Subcutaneous abdominal adipose tissue (tissue), 5 donors: Measurements from ENCODE around the gene RIMBP2.

Experiments used
- H3K27ac ChIP-seq: one replicate; pipeline ENCODE4 v1.7.0; 2013; ENCODE audit warnings: low read depth, mild to moderate bottlenecking, inconsistent platforms, low read length, moderate library complexity
- H3K27me3 ChIP-seq, 5 donors: one replicate each; pipeline ENCODE4 v1.7.0; 2013; ENCODE audit warnings: low read length in 5 of 5, inconsistent platforms in 1 of 5; ENCODE audit not compliant: control insufficient read depth in 5 of 5, insufficient read depth in 4 of 5
- H3K36me3 ChIP-seq, 5 donors: one replicate each; pipeline ENCODE4 v1.7.0; 2013; ENCODE audit warnings: low read length in 5 of 5; ENCODE audit not compliant: control insufficient read depth in 5 of 5, insufficient read depth in 5 of 5
- H3K4me1 ChIP-seq, 5 donors: one replicate each; pipeline ENCODE4 v1.7.0; 2013; ENCODE audit warnings: low read length in 5 of 5, mild to moderate bottlenecking in 3 of 5, moderate library complexity in 1 of 5; ENCODE audit not compliant: control insufficient read depth in 5 of 5, insufficient read depth in 5 of 5
- H3K4me3 ChIP-seq, 5 donors: one replicate each; pipeline ENCODE4 v1.7.0; 2013; ENCODE audit warnings: low read length in 5 of 5, low read depth in 1 of 5
- H3K9ac ChIP-seq, 5 donors: one replicate each; pipeline ENCODE4 v1.7.0; 2013; ENCODE audit warnings: low read length in 5 of 5, mild to moderate bottlenecking in 4 of 5, moderate library complexity in 3 of 5
- H3K9me3 ChIP-seq, 5 donors: one replicate each; pipeline ENCODE4 v1.7.0; 2013; ENCODE audit warnings: low read length in 5 of 5; ENCODE audit not compliant: control insufficient read depth in 5 of 5
- donor health status: healthy.
- donor health status: healthy.
- donor health status: healthy.
- donor health status: healthy.
- donor health status: healthy.

RIMBP2 gene

GRCh38 chr12:130517588-130517987 lies 198.5 kb downstream of the RIMBP2 start:
- Histone ChIP-seq H3K4me3 (no peak overlapping the region), H3K9ac (no peak overlapping the region), H3K27ac (no peak overlapping the region), H3K36me3 (no peaks in the 10 kb centered on the region), H3K4me1 (no peaks in the 10 kb centered on the region), H3K27me3 (peaks cover under 1 to 13% (median 7%) of the 10 kb centered on the region in 5 donors), H3K9me3 (peaks cover 4 to 35% (median 27%) of the 10 kb centered on the region in 5 donors)

GRCh38 chr12:130514149-130514551 lies 201.9 kb downstream of the RIMBP2 start:
- no peaks in the 10 kb centered on the region for H3K4me1 ChIP-seq
- H3K27me3 ChIP-seq = peaks cover 2 to 13% (median 3%) of the 10 kb centered on the region in 5 donors
- peaks cover 4 to 28% (median 25%) of the 10 kb centered on the region in 5 donors for H3K9me3 ChIP-seq
- H3K4me3 ChIP-seq = no peak overlapping the region
- H3K36me3 ChIP-seq = no peaks in the 10 kb centered on the region
- H3K9ac ChIP-seq = no peak overlapping the region
- H3K27ac ChIP-seq = no peak overlapping the region

GRCh38 chr12:130513556-130513955 lies 202.5 kb downstream of the RIMBP2 start:
- no peak overlapping the region for H3K4me3 ChIP-seq
- no peak overlapping the region for H3K9ac ChIP-seq
- H3K9me3 ChIP-seq = peaks cover 4 to 27% (median 20%) of the 10 kb centered on the region in 5 donors
- peaks cover 3 to 15% (median 8%) of the 10 kb centered on the region in 5 donors for H3K27me3 ChIP-seq
- H3K4me1 ChIP-seq = no peaks in the 10 kb centered on the region
- no peak overlapping the region for H3K27ac ChIP-seq
- no peaks in the 10 kb centered on the region for H3K36me3 ChIP-seq

- Histone ChIP-seq H3K27ac (no peak overlapping the region), H3K4me1 (no peaks in the 10 kb centered on the region), H3K27me3 (peaks cover 3 to 15% (median 9%) of the 10 kb centered on the region in 5 donors)
Observed at GRCh38 chr12:130511285-130511684, 204.8 kb downstream of the RIMBP2 start.

GRCh38 chr12:130509454-130509853 lies 206.6 kb downstream of the RIMBP2 start:
- Histone ChIP-seq H3K27me3 (peaks cover 8 to 16% (median 12%) of the 10 kb centered on the region in 5 donors), H3K4me1 (no peaks in the 10 kb centered on the region), H3K36me3 (no peaks in the 10 kb centered on the region), H3K4me3 (no peak overlapping the region), H3K9me3 (no peaks in the 10 kb centered on the region), H3K9ac (no peak overlapping the region), H3K27ac (no peak overlapping the region)

More at GRCh38 chr12:130511285-130511684, 204.8 kb downstream of the RIMBP2 start:
- H3K36me3 ChIP-seq = no peaks in the 10 kb centered on the region
- no peak overlapping the region for H3K4me3 ChIP-seq
- no peak overlapping the region for H3K9ac ChIP-seq
- H3K9me3 ChIP-seq = peaks cover 0 to 11% (median 7%) of the 10 kb centered on the region in 5 donors

- Histone ChIP-seq H3K4me3 (no peak overlapping the region), H3K36me3 (no peaks in the 10 kb centered on the region), H3K9me3 (no peaks in the 10 kb centered on the region), H3K27ac (no peak overlapping the region), H3K4me1 (no peaks in the 10 kb centered on the region), H3K9ac (no peak overlapping the region), H3K27me3 (peaks cover 7 to 16% (median 10%) of the 10 kb centered on the region in 5 donors)
Observed at GRCh38 chr12:130508847-130509246, 207.3 kb downstream of the RIMBP2 start.

GRCh38 chr12:130508318-130508717 lies 207.8 kb downstream of the RIMBP2 start:
- Histone ChIP-seq H3K9me3 (no peaks in the 10 kb centered on the region), H3K9ac (no peak overlapping the region), H3K27ac (no peak overlapping the region), H3K27me3 (peaks cover 6 to 16% (median 10%) of the 10 kb centered on the region in 5 donors), H3K36me3 (no peaks in the 10 kb centered on the region), H3K4me1 (no peaks in the 10 kb centered on the region), H3K4me3 (no peak overlapping the region)

GRCh38 chr12:130506844-130507243 lies 209.3 kb downstream of the RIMBP2 start:
- Histone ChIP-seq H3K4me1 (no peaks in the 10 kb centered on the region), H3K36me3 (no peaks in the 10 kb centered on the region), H3K27me3 (peaks cover 6 to 16% (median 10%) of the 10 kb centered on the region in 5 donors), H3K4me3 (no peak overlapping the region), H3K9me3 (no peaks in the 10 kb centered on the region), H3K27ac (no peak overlapping the region), H3K9ac (no peak overlapping the region)

GRCh38 chr12:130504840-130505175 lies 211.3 kb downstream of the RIMBP2 start:
- Histone ChIP-seq H3K36me3 (no peaks in the 10 kb centered on the region), H3K27me3 (peaks cover 7 to 16% (median 12%) of the 10 kb centered on the region in 5 donors), H3K27ac (no peak overlapping the region), H3K4me1 (no peaks in the 10 kb centered on the region), H3K4me3 (no peak overlapping the region), H3K9ac (no peak overlapping the region), H3K9me3 (no peaks in the 10 kb centered on the region)

- H3K36me3 ChIP-seq = no peaks in the 10 kb centered on the region
- peaks cover 7 to 14% (median 12%) of the 10 kb centered on the region in 5 donors for H3K27me3 ChIP-seq
Observed at GRCh38 chr12:130504110-130504839, 211.8 kb downstream of the RIMBP2 start.

More at GRCh38 chr12:130504110-130504839, 211.8 kb downstream of the RIMBP2 start:
- H3K9me3 ChIP-seq = peaks cover 0 to 2% (median 0%) of the 10 kb centered on the region in 5 donors
- no peak overlapping the region for H3K9ac ChIP-seq
- H3K4me1 ChIP-seq = no peaks in the 10 kb centered on the region
- no peak overlapping the region for H3K4me3 ChIP-seq
- no peak overlapping the region for H3K27ac ChIP-seq
